NCI-H2081 treated with DMSO at 0.1 percent for 48 hours (cell line): ENCODE results near the gene ITGA7.
"Not testable (repeated sequence)": the region's sequence is repeated elsewhere in the genome, so short reads cannot be mapped to it uniquely, and the experiment has no call there.

ENCODE experiments used
- DNase-seq: peaks from one replicate; lab custom pipeline; 2025; lab: John Stamatoyannopoulos, UW

The ITGA7 gene

GRCh38 chr12:55681142-55682077, 26.3 kb downstream of the ITGA7 start:
- no peak for DNase-seq

- no peak for DNase-seq
Measured at GRCh38 chr12:55679691-55680090, 28.0 kb downstream of the ITGA7 start.

- no peak for DNase-seq
Measured at GRCh38 chr12:55676707-55677106, 31.0 kb downstream of the ITGA7 start.

GRCh38 chr12:55675666-55676065, 32.0 kb downstream of the ITGA7 start:
- no peak for DNase-seq

GRCh38 chr12:55673638-55674037, 34.1 kb downstream of the ITGA7 start:
- DNase-seq: no peak

- no peak for DNase-seq
Measured at GRCh38 chr12:55671746-55672145, 36.0 kb downstream of the ITGA7 start.

GRCh38 chr12:55670276-55670675, 37.4 kb downstream of the ITGA7 start:
- DNase-seq: no peak

GRCh38 chr12:55666508-55666907, 41.2 kb downstream of the ITGA7 start:
- no peak for DNase-seq

- no peak for DNase-seq
Measured at GRCh38 chr12:55664826-55665225, 42.9 kb downstream of the ITGA7 start.

GRCh38 chr12:55663391-55663790, 44.3 kb downstream of the ITGA7 start:
- no peak for DNase-seq

GRCh38 chr12:55659486-55660385, 48.0 kb downstream of the ITGA7 start:
- DNase-seq: no peak

GRCh38 chr12:55658635-55659391, 48.9 kb downstream of the ITGA7 start:
- no peak for DNase-seq

GRCh38 chr12:55658212-55658611, 49.5 kb downstream of the ITGA7 start:
- no peak for DNase-seq

- no peak for DNase-seq
Measured at GRCh38 chr12:55657212-55657611, 50.5 kb downstream of the ITGA7 start.

GRCh38 chr12:55654511-55655214, 53.0 kb downstream of the ITGA7 start:
- DNase-seq: no peak

- no peak for DNase-seq
Measured at GRCh38 chr12:55653031-55653430, 54.7 kb downstream of the ITGA7 start.

- DNase-seq: no peak
Measured at GRCh38 chr12:55652352-55652751, 55.4 kb downstream of the ITGA7 start.

- no peak for DNase-seq
Measured at GRCh38 chr12:55651299-55651683, 56.4 kb downstream of the ITGA7 start.

GRCh38 chr12:55650620-55651298, 56.9 kb downstream of the ITGA7 start:
- DNase-seq: not testable (repeated sequence)

- no peak for DNase-seq
Measured at GRCh38 chr12:55647027-55647426, 60.7 kb downstream of the ITGA7 start.

GRCh38 chr12:55644591-55644990, 63.1 kb downstream of the ITGA7 start:
- no peak for DNase-seq
